22Rv1 (cell line): Measurements from ENCODE around the gene GATA5.

Source experiments
- ZFX ChIP-seq: fragments of 450-650 bp; IDR thresholded peaks from 2 replicates; pipeline ENCODE4 v1.6.1; 2017; ENCODE audit warnings: antibody characterized with exemption, borderline replicate concordance
- TF ChIP-seq, protein P1 (sequence below): fragments of 450-650 bp; IDR thresholded peaks from 2 replicates; pipeline ENCODE4 v1.5.1; 2017; ENCODE audit warnings: mild to moderate bottlenecking

DNA sequence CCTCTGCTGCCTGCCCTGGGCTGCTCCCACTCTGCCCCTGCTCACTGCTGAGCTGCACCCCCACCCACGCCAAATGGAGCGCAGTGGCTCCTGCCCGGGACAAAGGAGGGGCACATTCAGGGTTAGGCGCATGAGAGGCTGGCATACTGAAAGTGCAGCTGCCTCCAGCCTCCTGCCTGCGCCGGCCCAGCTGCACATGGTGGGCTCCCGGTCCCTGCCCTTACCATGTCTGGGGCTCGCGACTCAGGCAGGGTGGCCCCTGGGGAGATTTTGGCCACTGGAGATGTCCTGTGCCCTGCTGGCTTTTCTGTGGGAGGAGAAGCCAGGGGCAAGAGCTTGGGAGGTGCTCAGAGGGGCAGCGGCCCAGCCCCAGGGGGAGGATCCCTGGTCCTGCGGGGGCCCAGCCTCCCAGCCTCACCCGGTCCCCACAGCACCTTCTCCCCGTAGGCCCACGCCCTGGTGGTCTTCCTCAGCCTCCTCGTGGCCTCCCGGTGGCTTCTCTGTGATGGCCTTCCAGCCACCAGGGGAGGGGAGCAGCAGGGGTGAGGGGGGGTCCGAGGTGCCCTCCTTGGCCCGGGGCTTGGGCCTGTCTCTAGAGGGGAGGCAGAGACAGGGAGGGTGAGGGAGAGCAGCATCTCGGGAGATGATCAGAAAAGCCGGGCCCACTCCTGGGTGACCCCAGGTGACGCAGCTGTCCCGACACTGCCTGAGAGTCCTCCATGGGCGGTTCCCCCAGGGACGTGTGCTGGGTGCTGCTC, 60.3 kb downstream of the GATA5 start:
- TF ChIP-seq, protein P1, sequence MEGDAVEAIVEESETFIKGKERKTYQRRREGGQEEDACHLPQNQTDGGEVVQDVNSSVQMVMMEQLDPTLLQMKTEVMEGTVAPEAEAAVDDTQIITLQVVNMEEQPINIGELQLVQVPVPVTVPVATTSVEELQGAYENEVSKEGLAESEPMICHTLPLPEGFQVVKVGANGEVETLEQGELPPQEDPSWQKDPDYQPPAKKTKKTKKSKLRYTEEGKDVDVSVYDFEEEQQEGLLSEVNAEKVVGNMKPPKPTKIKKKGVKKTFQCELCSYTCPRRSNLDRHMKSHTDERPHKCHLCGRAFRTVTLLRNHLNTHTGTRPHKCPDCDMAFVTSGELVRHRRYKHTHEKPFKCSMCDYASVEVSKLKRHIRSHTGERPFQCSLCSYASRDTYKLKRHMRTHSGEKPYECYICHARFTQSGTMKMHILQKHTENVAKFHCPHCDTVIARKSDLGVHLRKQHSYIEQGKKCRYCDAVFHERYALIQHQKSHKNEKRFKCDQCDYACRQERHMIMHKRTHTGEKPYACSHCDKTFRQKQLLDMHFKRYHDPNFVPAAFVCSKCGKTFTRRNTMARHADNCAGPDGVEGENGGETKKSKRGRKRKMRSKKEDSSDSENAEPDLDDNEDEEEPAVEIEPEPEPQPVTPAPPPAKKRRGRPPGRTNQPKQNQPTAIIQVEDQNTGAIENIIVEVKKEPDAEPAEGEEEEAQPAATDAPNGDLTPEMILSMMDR = no peak
- no peak for TF ChIP-seq ZFX
